Stomach (tissue), 4 donors: ENCODE measurements around the gene LRFN3.

Experiments used
- CTCF ChIP-seq, 7 experiments: fragments of 450-650 bp in 4 of 7; fragments of 200-600 bp in 3 of 7; sonication (generic) in 3 of 7; IDR thresholded peaks; one replicate each; pipeline ENCODE4 v1.5.1; 2016 to 2019; ENCODE audit warnings: antibody characterized with exemption in 7 of 7, control low read depth in 2 of 7, mild to moderate bottlenecking in 1 of 7
- POLR2A ChIP-seq, 4 donors: fragments of 450-650 bp; IDR thresholded peaks; one replicate each; pipeline ENCODE4 v1.6.1; 2016; ENCODE audit warnings: antibody characterized with exemption in 4 of 4, control low read depth in 2 of 4, mild to moderate bottlenecking in 1 of 4, moderate library complexity in 1 of 4

GRCh38 chr19:35945121-35945790 lies 9.1 kb downstream of the LRFN3 start:
- TF ChIP-seq CTCF (IDR thresholded peaks at IDR 0.05) (no peak), POLR2A (IDR thresholded peaks at IDR 0.05) (no peak)
